ENCODE measurements around the gene BTBD16.

- TF ChIP-seq CTCF (IDR thresholded peaks at IDR 0.05) (no peak), POLR2A (IDR thresholded peaks at IDR 0.05) (no peak)
Measured at GRCh38 chr10:122343936-122344335, 72.8 kb downstream of the BTBD16 start.

All from body of pancreas (tissue), 4 donors.